Esophagus muscularis mucosa (tissue), 4 donors: ENCODE measurements around the gene MAML3. TPM values are rescaled to one million over a fixed set of nuclear protein-coding genes. Genes with fewer than 3 reads are reported as not detected.
A peak's percentile ranks its signal among the peaks of the same experiment; 100 is the strongest.

Experiments used
- DNase-seq: peaks from one replicate; pipeline ENCODE4 v3.0.0-alpha.2; 2017; ENCODE audit errors: extremely low spot score
- H3K27ac ChIP-seq, 4 donors: fragments of 200-600 bp; sonication (generic); replicated peaks in 1 of 4; 1 replicate in 3 of 4; 2 replicates in 1 of 4; pipeline ENCODE4 v1.5.1; 2016 to 2019; ENCODE audit warnings: mild to moderate bottlenecking in 1 of 4
- H3K27me3 ChIP-seq, 4 donors: fragments of 200-600 bp; sonication (generic); one replicate each; pipeline versions ENCODE4 v1.5.1 to v1.6.0; 2016 to 2019
- H3K36me3 ChIP-seq, 4 donors: fragments of 200-600 bp; sonication (generic); one replicate each; pipeline ENCODE4 v1.5.1; 2016 to 2019
- H3K4me1 ChIP-seq, 4 donors: fragments of 200-600 bp; sonication (generic); one replicate each; pipeline ENCODE4 v1.5.1; 2016 to 2019
- H3K4me3 ChIP-seq, 4 donors: fragments of 200-600 bp; sonication (generic); 1 replicate in 2 of 4; 2 replicates in 2 of 4; pipeline ENCODE4 v1.5.1; 2016 to 2019; ENCODE audit warnings: mild to moderate bottlenecking in 4 of 4, moderate library complexity in 1 of 4
- H3K9me3 ChIP-seq, 4 donors: fragments of 200-600 bp; sonication (generic); 1 replicate in 3 of 4; 2 replicates in 1 of 4; pipeline ENCODE4 v1.5.1; 2016 to 2019
- CTCF ChIP-seq, 3 experiments: fragments of 200-600 bp in 2 of 3; fragments of 450-650 bp in 1 of 3; sonication (generic) in 2 of 3; IDR thresholded peaks; one replicate each; pipeline ENCODE4 v1.5.1; 2017 to 2019; ENCODE audit warnings: antibody characterized with exemption in 3 of 3, mild to moderate bottlenecking in 2 of 3, moderate library complexity in 1 of 3
- EP300 ChIP-seq: sonication (generic); formaldehyde crosslinking; IDR thresholded peaks from one replicate; pipeline ENCODE4 v1.6.1; 2017; ENCODE audit warnings: antibody characterized with exemption
- POLR2A ChIP-seq: fragments of 450-650 bp; IDR thresholded peaks from one replicate; pipeline ENCODE4 v1.6.1; 2017; ENCODE audit warnings: antibody characterized with exemption, moderate library complexity, mild to moderate bottlenecking, low read depth
- POLR2AphosphoS5 ChIP-seq, 2 donors: sonication (generic); formaldehyde crosslinking; IDR thresholded peaks; one replicate each; pipeline ENCODE4 v1.6.1; 2017; ENCODE audit warnings: antibody characterized with exemption in 2 of 2
- WGBS: methylation state at CpG from one replicate; pipeline ENCODE4 v1.1.5; 2018; 5-methylcytosine and 5-hydroxymethylcytosine counted together
- intact Hi-C: fragments of 100-400 bp; cut with DNase I; formaldehyde crosslinking; loops from one replicate; pipeline ENCODE4 v1.15.1; 2023
- total RNA-seq, 4 donors: library from RNA; depleted of rRNA; stranded (reverse); fragments of >200 nt; gene quantifications; one replicate each; pipeline versions ENCODE4 v1.1.0 to v1.2.1, GENCODE V29; 2016

Gene MAML3
- total RNA-seq, 4 donors from 2014 or later: 5.0 to 8.7 (median 7.1) TPM

- TF ChIP-seq EP300: no peak
- TF ChIP-seq POLR2A: no peak
- no peak for TF ChIP-seq POLR2AphosphoS5 (IDR thresholded peaks at IDR 0.05)
- TF ChIP-seq CTCF (IDR thresholded peaks at IDR 0.05): no peak
- intact Hi-C loops: no loop called here
- H3K4me3 ChIP-seq: no peak overlapping the region
- H3K27me3 ChIP-seq: no peaks in the 10 kb centered on the region
- H3K27ac ChIP-seq: peak overlapping the region; percentile 45 to 64 (median 58)
- no peaks in the 10 kb centered on the region for H3K36me3 ChIP-seq
- 26% methylated on average over 4 of the region's 4 CpGs for WGBS
- peaks cover 17 to 38% (median 22%) of the 10 kb centered on the region in 4 donors for H3K4me1 ChIP-seq
- H3K9me3 ChIP-seq: peaks cover 0 to 1% (median 0%) of the 10 kb centered on the region in 4 donors
- no peak for DNase-seq
These were observed 133.3 kb downstream of the MAML3 start for GRCh38 chr4:140020457-140021361.

- TF ChIP-seq EP300 (no peak), CTCF (IDR thresholded peaks at IDR 0.05) (no peak), POLR2AphosphoS5 (IDR thresholded peaks at IDR 0.05) (peak in 1 of 2 donors; percentile 4), POLR2A (no peak)
- Histone ChIP-seq H3K27ac (peak overlapping the region; percentile 45 to 64 (median 58)), H3K36me3 (no peaks in the 10 kb centered on the region), H3K27me3 (no peaks in the 10 kb centered on the region), H3K9me3 (peaks cover 0 to 8% (median 0%) of the 10 kb centered on the region in 4 donors), H3K4me3 (no peak overlapping the region), H3K4me1 (peaks cover 17 to 38% (median 22%) of the 10 kb centered on the region in 4 donors)
- no peak for DNase-seq
- 70% methylated on average over 3 of the region's 3 CpGs for WGBS
- intact Hi-C loops: loop anchor here (10.0 kb wide), 2 partner anchors 135 to 305 kb away; partner anchors contain the start of gene MAML3
These were observed 134.2 kb downstream of the MAML3 start for GRCh38 chr4:140019619-140020347.

GRCh38 chr4:140018931-140019618 lies 134.9 kb downstream of the MAML3 start:
- no peak for DNase-seq
- WGBS: 71% methylated on average over 3 of the region's 3 CpGs
- Histone ChIP-seq H3K27ac (peak overlapping the region; percentile 45 to 64 (median 58)), H3K27me3 (no peaks in the 10 kb centered on the region), H3K4me1 (peaks cover 17 to 38% (median 22%) of the 10 kb centered on the region in 4 donors), H3K9me3 (peaks cover 0 to 8% (median 0%) of the 10 kb centered on the region in 4 donors), H3K36me3 (no peaks in the 10 kb centered on the region), H3K4me3 (no peak overlapping the region)
- no peak for TF ChIP-seq POLR2AphosphoS5 (IDR thresholded peaks at IDR 0.05)
- TF ChIP-seq POLR2A: no peak
- no peak for TF ChIP-seq EP300
- no peak for TF ChIP-seq CTCF (IDR thresholded peaks at IDR 0.05)
- intact Hi-C loops: loop anchor here (10.0 kb wide), 2 partner anchors 136 to 306 kb away; partner anchors contain the start of gene MAML3

- intact Hi-C loops: loop anchor here (5.0 to 10.0 kb wide), 3 partner anchors 141 to 311 kb away; partner anchors contain the start of gene MAML3
- H3K36me3 ChIP-seq: no peaks in the 10 kb centered on the region
- H3K27ac ChIP-seq: no peak overlapping the region
- no peak overlapping the region for H3K4me3 ChIP-seq
- TF ChIP-seq POLR2A (no peak), POLR2AphosphoS5 (IDR thresholded peaks at IDR 0.05) (no peak), EP300 (no peak), CTCF (IDR thresholded peaks at IDR 0.05) (no peak)
- peaks cover 3 to 14% (median 12%) of the 10 kb centered on the region in 4 donors for H3K4me1 ChIP-seq
- H3K9me3 ChIP-seq: peaks cover 0 to 8% (median 0%) of the 10 kb centered on the region in 4 donors
- H3K27me3 ChIP-seq: no peaks in the 10 kb centered on the region
- no peak for DNase-seq
- WGBS: 91% methylated on average over 5 of the region's 5 CpGs
These were observed 139.7 kb downstream of the MAML3 start for GRCh38 chr4:140014284-140014683.
